Activated CD4-positive, alpha-beta T cell treated with anti-CD3 and anti-CD28 coated beads for 36 hours (primary cell): ENCODE results near the gene SMIM8. TPM values are rescaled to one million over a fixed set of nuclear protein-coding genes. Genes with fewer than 3 reads are reported as not detected.
A peak's percentile ranks its signal among the peaks of the same experiment; 100 is the strongest.

Experiments used
- ATAC-seq: fragments of 200-7000 bp; cut with Tn5 transposase; one replicate; pipeline ENCODE4 v1.10.0; 2021; ENCODE audit warnings: mild to moderate bottlenecking, moderate library complexity
- CTCF ChIA-PET: fragments of 350-600 bp; sonication (Branson Sonifier 250); formaldehyde crosslinking; loops from one replicate; lab custom pipeline; 2021; ENCODE audit warnings: antibody characterized with exemption; lab: Charles Lee
- POLR2A ChIA-PET: fragments of 350-600 bp; sonication (Branson Sonifier 250); formaldehyde crosslinking; loops from one replicate; lab custom pipeline; 2021; ENCODE audit warnings: antibody characterized with exemption, inconsistent platforms; lab: Charles Lee
- DNase-seq: peaks from one replicate; pipeline ENCODE4 v3.0.0-alpha.2; 2020
- H3K27ac Mint-ChIP-seq: one replicate; pipeline ENCODE4 v1.8.0; 2021; ENCODE audit warnings: mixed read lengths
- H3K27me3 Mint-ChIP-seq: one replicate; pipeline ENCODE4 v1.8.0; 2021; ENCODE audit warnings: mixed read lengths
- H3K36me3 Mint-ChIP-seq: one replicate; pipeline ENCODE4 v1.8.0; 2021; ENCODE audit warnings: low read depth, mixed read lengths
- H3K4me1 Mint-ChIP-seq: one replicate; pipeline ENCODE4 v1.8.0; 2021; ENCODE audit warnings: mixed read lengths
- H3K4me3 Mint-ChIP-seq: one replicate; pipeline ENCODE4 v1.8.0; 2021; ENCODE audit warnings: mild to moderate bottlenecking, moderate library complexity, mixed read lengths
- H3K9me3 Mint-ChIP-seq: one replicate; pipeline ENCODE4 v1.8.0; 2021; ENCODE audit warnings: low read depth, mixed read lengths
- intact Hi-C, 2 experiments: fragments of 100-400 bp; cut with DNase I in 1 of 2; cut with micrococcal nuclease in 1 of 2; formaldehyde crosslinking; loops; one replicate each; pipeline versions ENCODE4 v1.14.2 to v1.15.1; 2022 to 2024; cut with DNase I, micrococcal nuclease
- total RNA-seq, 2 experiments: library from RNA; stranded (reverse); gene quantifications; one replicate each; pipeline ENCODE4 v1.2.3, GENCODE V29; 2021

SMIM8 gene
- total RNA-seq, 2 experiments from 2014 or later: 8.5 to 10.1 TPM

DNA sequence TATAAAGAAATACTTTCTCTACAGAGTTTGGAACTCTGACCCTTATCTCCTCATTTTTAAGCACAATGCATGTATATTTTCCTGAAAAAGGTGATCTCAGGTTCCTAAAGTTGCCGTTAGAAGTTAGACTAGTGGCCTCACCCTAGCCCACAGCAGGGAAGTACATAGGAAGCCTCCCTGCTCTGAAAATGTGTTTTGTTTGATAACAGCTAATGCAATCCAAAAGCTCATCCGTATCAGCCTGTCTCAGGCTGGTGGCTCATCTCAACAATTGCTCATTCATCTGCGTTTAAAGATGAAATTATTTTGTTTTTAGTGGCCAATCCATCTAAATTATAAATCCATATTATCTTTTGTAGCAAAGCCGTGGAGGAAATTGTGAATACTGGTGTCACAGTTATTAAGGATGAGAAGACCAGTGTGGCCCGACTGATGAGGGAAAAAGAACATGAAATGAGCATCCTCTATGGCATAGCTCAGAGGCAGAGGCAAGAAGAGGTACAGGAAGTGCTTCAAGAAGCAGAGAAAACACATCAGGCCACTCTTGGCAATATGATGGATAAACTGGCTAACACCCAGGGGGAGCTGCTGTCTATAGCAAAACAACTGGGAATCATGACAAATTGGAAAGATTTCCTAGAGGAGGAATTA lies 42.3 kb downstream of the SMIM8 start:
- ChIA-PET POLR2A (no interaction called here), CTCF (interaction anchor here (0.6 to 0.9 kb wide), 2 partner anchors 9 to 12 kb away, joined by 3 to 5 read pairs; no protein-coding TSS in a partner anchor)
- DNase-seq (no peak), ATAC-seq (no peak)
- intact Hi-C loops: no loop called here
- no peak overlapping the region for H3K27ac Mint-ChIP-seq
- H3K9me3 Mint-ChIP-seq: peaks cover 7% of the 10 kb centered on the region
- H3K36me3 Mint-ChIP-seq: peaks cover 7% of the 10 kb centered on the region
- no peaks in the 10 kb centered on the region for H3K27me3 Mint-ChIP-seq
- H3K4me3 Mint-ChIP-seq: no peak overlapping the region
- H3K4me1 Mint-ChIP-seq: no peaks in the 10 kb centered on the region

DNA sequence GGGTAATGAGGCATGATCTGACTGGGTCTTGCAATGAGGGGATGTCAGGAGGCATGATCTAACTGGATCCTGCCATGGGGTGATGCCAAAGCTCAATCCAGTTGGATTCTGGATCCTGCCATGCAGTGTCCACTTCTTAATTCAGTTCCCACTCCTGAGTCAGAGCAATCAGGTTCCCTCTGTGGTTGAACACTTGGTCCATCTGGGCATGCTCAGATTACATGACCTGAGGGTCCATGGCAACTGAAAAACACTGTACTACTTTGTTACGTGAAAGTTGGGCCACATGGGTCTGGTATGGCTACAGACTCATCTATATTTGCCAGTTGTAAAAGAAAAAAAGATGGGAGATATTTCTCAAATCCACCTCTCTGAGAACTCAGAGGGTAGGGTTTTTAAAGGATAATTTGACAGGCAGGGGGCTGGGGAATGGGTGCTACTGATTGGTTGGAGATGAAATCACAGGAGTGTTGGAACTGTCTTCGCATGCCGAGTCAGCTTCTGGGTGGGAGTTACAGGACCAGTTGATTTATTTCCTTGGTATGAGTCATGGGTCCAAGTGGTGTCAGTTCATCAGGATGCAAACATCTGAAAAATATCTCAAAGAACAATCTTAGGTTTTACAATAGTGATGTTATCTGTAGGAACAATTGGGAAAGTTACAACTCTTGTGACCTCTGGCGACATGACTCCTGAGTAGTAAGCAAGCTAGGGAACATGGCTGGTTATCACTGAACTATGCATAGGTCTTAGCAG lies 43.9 kb downstream of the SMIM8 start:
- no peak overlapping the region for H3K27ac Mint-ChIP-seq
- ChIA-PET CTCF (interaction anchor here (0.5 to 1.3 kb wide), 4 partner anchors 16 to 287 kb away, joined by 3 read pairs; no protein-coding TSS in a partner anchor), POLR2A (interaction anchor here (0.6 kb wide), 1 partner anchor 421 kb away, joined by 3 read pairs; no protein-coding TSS in a partner anchor)
- H3K9me3 Mint-ChIP-seq: peaks cover 8% of the 10 kb centered on the region
- DNase-seq (no peak), ATAC-seq (no peak)
- H3K4me1 Mint-ChIP-seq: no peaks in the 10 kb centered on the region
- intact Hi-C loops: no loop called here
- no peaks in the 10 kb centered on the region for H3K27me3 Mint-ChIP-seq
- H3K36me3 Mint-ChIP-seq: peaks cover 3% of the 10 kb centered on the region
- no peak overlapping the region for H3K4me3 Mint-ChIP-seq

DNA sequence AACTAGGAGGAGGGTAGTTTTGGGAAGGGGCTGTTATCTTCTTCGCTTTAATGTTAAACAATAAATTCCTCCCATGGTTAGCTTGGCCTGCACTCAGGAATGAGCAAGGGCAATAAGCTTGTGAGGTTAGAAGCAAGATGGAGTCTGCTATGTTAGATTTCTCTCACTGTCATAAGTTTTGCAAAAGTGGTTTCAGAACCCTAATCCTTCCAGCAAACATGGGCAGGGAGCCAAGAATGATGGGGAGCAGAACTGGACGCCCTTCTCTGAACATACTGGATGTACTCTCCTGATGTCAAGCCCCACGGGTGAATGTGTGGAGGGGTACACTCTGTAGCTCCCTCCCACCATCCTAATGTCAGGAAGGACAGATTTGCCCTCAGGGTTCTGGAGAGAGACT lies 44.5 kb downstream of the SMIM8 start:
- Mint-ChIP-seq H3K4me3 (no peak overlapping the region), H3K9me3 (peaks cover 8% of the 10 kb centered on the region), H3K36me3 (peaks cover 3% of the 10 kb centered on the region), H3K27me3 (no peaks in the 10 kb centered on the region), H3K4me1 (no peaks in the 10 kb centered on the region), H3K27ac (no peak overlapping the region)
- ChIA-PET CTCF (interaction anchor here (0.7 to 1.3 kb wide), 3 partner anchors 15 to 288 kb away, joined by 3 read pairs; no protein-coding TSS in a partner anchor), POLR2A (no interaction called here)
- no peak for DNase-seq
- ATAC-seq: no peak
- intact Hi-C loops: no loop called here

DNA sequence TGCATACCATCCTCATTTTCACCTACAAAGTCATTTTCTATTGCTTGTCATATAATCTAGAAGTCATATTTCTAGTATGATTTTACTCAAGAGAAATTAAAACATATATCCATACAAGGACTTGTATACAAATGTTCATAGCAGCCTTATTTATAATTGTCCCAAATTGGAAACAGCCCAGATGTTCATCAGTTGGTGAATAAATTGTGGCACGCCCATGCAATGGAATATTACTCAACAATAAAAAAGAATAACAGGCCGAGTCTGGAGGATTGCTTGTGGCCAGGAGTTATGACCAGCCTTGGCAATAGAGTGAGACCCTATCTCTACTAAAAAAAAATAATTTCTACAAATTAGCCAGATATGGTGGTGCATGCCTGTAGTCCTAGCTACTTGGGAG lies 51.0 kb downstream of the SMIM8 start:
- H3K4me1 Mint-ChIP-seq: no peaks in the 10 kb centered on the region
- H3K9me3 Mint-ChIP-seq: peaks cover 4% of the 10 kb centered on the region
- no peak for DNase-seq
- H3K27me3 Mint-ChIP-seq: no peaks in the 10 kb centered on the region
- CTCF ChIA-PET: no interaction called here
- intact Hi-C loops: no loop called here
- no peak for ATAC-seq
- H3K4me3 Mint-ChIP-seq: no peak overlapping the region
- POLR2A ChIA-PET: no interaction called here
- H3K27ac Mint-ChIP-seq: no peak overlapping the region
- no peaks in the 10 kb centered on the region for H3K36me3 Mint-ChIP-seq

DNA sequence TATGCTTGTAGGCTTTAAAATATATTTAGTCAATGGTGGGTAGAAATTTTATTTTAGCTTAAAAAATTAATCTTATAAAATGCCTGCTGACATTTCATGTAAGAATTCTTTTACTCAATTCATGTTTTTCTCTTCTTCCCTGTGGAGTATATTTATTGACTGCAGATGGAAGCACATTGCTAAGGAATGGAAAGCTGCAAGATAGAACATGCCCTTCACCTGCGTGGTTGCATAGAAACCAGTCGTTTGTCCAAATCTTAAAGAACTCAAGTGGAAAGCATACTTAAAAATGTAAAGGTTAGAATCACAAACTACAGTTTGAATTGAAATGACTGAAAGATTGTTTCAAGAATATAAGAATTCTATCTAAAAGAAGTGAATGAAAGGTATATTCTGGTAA lies 52.9 kb downstream of the SMIM8 start:
- ATAC-seq (no peak), DNase-seq (no peak)
- Mint-ChIP-seq H3K4me1 (peaks cover 3% of the 10 kb centered on the region), H3K27me3 (no peaks in the 10 kb centered on the region), H3K9me3 (no peaks in the 10 kb centered on the region), H3K36me3 (no peaks in the 10 kb centered on the region), H3K27ac (no peak overlapping the region), H3K4me3 (no peak overlapping the region)
- intact Hi-C loops: no loop called here
- CTCF ChIA-PET: no interaction called here
- POLR2A ChIA-PET: no interaction called here

DNA sequence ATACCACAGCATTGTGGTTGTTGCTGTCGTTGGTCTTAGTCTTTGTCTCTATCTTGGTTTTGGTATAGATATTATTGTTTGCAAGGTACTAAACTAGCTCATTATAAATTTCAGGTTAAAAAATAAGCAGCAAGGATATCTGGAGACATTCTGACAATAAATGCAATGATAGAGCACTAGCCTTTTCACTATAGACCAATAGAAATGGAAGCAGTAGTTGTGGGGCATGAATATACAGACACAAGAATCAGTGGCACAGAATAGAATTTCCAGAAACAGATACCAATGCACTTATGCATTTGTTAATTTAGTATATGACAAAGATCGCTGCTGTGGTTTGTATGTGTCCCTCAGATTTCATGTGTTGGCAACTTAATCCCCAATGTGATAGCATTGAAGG lies 54.3 kb downstream of the SMIM8 start:
- DNase-seq (no peak), ATAC-seq (no peak)
- Mint-ChIP-seq H3K4me3 (no peak overlapping the region), H3K27me3 (no peaks in the 10 kb centered on the region), H3K9me3 (no peaks in the 10 kb centered on the region), H3K36me3 (no peaks in the 10 kb centered on the region), H3K4me1 (peaks cover 3% of the 10 kb centered on the region), H3K27ac (no peak overlapping the region)
- POLR2A ChIA-PET: interaction anchor here (0.6 kb wide), 1 partner anchor 28 kb away, joined by 3 read pairs; no protein-coding TSS in a partner anchor
- CTCF ChIA-PET: interaction anchor here (0.8 kb wide), 1 partner anchor 12 kb away, joined by 5 read pairs; no protein-coding TSS in a partner anchor
- intact Hi-C loops: no loop called here

DNA sequence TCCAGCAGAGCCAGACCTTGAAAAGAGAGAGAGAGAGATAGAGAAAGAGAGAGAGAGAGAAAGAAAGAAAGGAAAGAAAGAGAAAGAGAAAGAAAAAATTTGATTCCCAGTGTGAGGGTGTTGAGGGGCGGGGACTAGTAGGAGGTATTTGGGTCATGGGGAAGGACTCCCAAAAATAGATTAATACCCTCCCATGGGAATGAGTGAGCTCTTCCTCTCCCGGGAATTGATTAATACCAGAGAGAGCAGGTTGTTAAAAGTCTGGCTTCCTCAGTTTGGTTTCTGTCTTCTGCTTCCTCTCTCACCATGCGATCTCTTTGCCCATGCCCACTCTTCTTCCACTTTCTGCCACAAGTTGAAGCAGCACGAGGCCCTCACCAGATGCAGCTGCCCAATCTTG lies 56.6 kb downstream of the SMIM8 start:
- Mint-ChIP-seq H3K9me3 (no peaks in the 10 kb centered on the region), H3K4me1 (peaks cover 3% of the 10 kb centered on the region), H3K27me3 (no peaks in the 10 kb centered on the region), H3K4me3 (no peak overlapping the region), H3K36me3 (no peaks in the 10 kb centered on the region), H3K27ac (no peak overlapping the region)
- no peak for ATAC-seq
- POLR2A ChIA-PET: no interaction called here
- intact Hi-C loops: no loop called here
- CTCF ChIA-PET: interaction anchor here (0.6 to 1.0 kb wide), 2 partner anchors 15 to 55 kb away, joined by 3 read pairs; no protein-coding TSS in a partner anchor
- DNase-seq: no peak

DNA sequence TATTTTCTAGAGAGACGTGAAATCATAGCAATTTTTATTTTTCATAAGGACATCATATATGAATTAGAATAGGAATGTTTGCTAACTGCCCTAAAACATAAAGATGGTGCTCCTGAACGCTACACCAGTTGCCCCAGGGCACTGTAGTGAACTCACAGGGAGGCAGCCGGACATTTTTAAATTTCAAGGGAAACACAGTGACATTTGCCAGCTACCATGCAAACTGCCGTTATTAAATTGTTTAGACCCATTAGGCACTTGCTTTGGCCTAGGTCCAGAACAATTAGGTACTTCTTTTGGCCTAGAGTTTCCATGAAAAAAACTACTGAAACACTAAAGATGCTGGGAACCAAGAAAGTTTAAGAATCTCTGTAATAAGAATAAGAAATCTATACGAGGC lies 60.5 kb downstream of the SMIM8 start:
- intact Hi-C loops: no loop called here
- no peaks in the 10 kb centered on the region for H3K36me3 Mint-ChIP-seq
- no peak overlapping the region for H3K27ac Mint-ChIP-seq
- no peaks in the 10 kb centered on the region for H3K9me3 Mint-ChIP-seq
- POLR2A ChIA-PET: no interaction called here
- ATAC-seq (no peak), DNase-seq (no peak)
- CTCF ChIA-PET: interaction anchor here (0.8 to 1.1 kb wide), 2 partner anchors 10 to 16 kb away, joined by 3 read pairs; no protein-coding TSS in a partner anchor
- no peak overlapping the region for H3K4me3 Mint-ChIP-seq
- H3K4me1 Mint-ChIP-seq: peaks cover 3% of the 10 kb centered on the region
- no peaks in the 10 kb centered on the region for H3K27me3 Mint-ChIP-seq

DNA sequence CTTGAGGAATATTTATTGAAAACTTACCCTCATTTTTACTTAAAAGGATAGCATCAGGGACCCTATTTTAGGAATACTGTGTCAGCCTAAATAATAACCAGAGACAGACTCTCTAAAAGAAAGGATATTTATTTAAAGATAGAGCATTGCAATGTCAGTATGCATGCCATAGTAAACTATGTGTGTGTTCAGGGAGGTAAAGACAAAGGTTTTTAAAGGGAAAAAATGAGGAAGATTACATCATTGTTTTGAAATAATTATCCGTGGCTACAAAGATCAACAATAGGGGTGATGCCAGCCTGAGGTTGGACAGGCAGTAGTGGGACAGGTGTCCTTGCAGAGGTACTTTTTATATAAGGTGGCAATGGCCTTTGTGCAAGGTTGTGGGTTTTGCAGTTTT lies 61.6 kb downstream of the SMIM8 start:
- ChIA-PET POLR2A (no interaction called here), CTCF (no interaction called here)
- ATAC-seq (no peak), DNase-seq (no peak)
- Mint-ChIP-seq H3K36me3 (no peaks in the 10 kb centered on the region), H3K9me3 (no peaks in the 10 kb centered on the region), H3K27ac (no peak overlapping the region), H3K4me3 (no peak overlapping the region), H3K27me3 (no peaks in the 10 kb centered on the region), H3K4me1 (no peaks in the 10 kb centered on the region)
- intact Hi-C loops: no loop called here

DNA sequence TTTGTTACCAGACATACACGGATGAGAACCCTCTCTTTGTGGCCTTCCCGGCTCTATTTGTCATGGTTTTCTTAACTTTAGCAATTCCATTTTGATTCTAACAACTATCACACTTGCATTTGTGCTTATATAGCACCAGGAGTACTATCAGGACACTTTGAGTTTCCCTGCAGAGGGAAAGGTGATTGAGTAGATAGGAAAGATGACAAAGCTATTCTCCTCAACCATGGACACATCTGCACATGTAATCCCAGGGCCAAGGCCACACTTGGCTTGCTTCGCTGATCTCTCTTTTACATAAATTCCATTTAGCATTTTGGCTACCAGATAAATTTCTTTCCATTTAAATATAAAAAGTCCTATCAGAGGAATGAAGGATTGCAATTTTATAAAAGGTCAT lies 62.1 kb downstream of the SMIM8 start:
- ATAC-seq (no peak), DNase-seq (no peak)
- ChIA-PET POLR2A (no interaction called here), CTCF (interaction anchor here (1.0 to 1.1 kb wide), 3 partner anchors 10 to 245 kb away, joined by 3 to 4 read pairs (median 3); no protein-coding TSS in a partner anchor)
- Mint-ChIP-seq H3K27ac (no peak overlapping the region), H3K36me3 (no peaks in the 10 kb centered on the region), H3K4me3 (no peak overlapping the region), H3K27me3 (no peaks in the 10 kb centered on the region), H3K9me3 (no peaks in the 10 kb centered on the region), H3K4me1 (no peaks in the 10 kb centered on the region)
- intact Hi-C loops: no loop called here

DNA sequence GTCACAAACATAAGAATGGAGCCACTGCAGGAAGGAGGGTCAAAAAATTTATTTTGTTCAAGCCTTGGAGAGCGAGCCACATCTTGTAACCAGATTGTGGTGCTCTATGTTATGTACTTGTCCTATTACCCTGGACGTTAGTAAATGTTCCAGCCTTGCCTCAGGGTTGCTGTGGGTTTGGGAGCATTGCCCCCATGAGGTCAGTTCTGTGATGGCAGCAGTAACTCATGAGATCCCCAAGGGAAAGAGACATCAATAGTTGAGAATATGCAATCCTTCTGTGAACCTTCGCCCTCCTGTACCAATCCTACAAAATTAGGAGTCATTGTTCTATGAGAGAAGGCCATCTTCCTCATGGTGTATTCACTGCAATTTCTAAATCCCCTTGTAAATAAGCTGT lies 68.9 kb downstream of the SMIM8 start:
- intact Hi-C loops: loop anchor here (5.0 to 10.0 kb wide), 4 partner anchors 81 to 846 kb away; partner anchors contain the start of gene SLC35A1 (in 2 of the 2)
- ATAC-seq (no peak), DNase-seq (peak; percentile 29)
- Mint-ChIP-seq H3K27me3 (no peaks in the 10 kb centered on the region), H3K27ac (no peak overlapping the region), H3K36me3 (no peaks in the 10 kb centered on the region), H3K4me3 (no peak overlapping the region), H3K9me3 (no peaks in the 10 kb centered on the region), H3K4me1 (no peaks in the 10 kb centered on the region)
- ChIA-PET CTCF (interaction anchor here (0.7 kb wide), 1 partner anchor 162 kb away, joined by 3 read pairs; no protein-coding TSS in a partner anchor), POLR2A (no interaction called here)
